RWPE2 (cell line): Measurements from ENCODE around the gene SYT8.
"Not testable (repeated sequence)": the region's sequence is repeated elsewhere in the genome, so short reads cannot be mapped to it uniquely, and the experiment has no call there.

Experiments
- ATAC-seq: fragments of 200-7000 bp; cut with Tn5 transposase; 3 replicates; pipeline ENCODE4 v1.9.1; 2021; ENCODE audit warnings: low read depth
- DNase-seq: peaks from one replicate; pipeline ENCODE4 v3.0.0-alpha.2; 2020; ENCODE audit warnings: low spot score
- H3K27ac ChIP-seq: fragments of 450-650 bp; 2 replicates; pipeline ENCODE4 v1.5.1; 2017; ENCODE audit warnings: mild to moderate bottlenecking; ENCODE audit not compliant: poor library complexity, severe bottlenecking
- H3K27me3 ChIP-seq: fragments of 250-450 bp; sonication (Bioruptor Pico); 2 replicates; pipeline ENCODE4 v1.5.1; 2021; ENCODE audit warnings: mild to moderate bottlenecking, moderate library complexity; ENCODE audit not compliant: insufficient read depth, poor library complexity, severe bottlenecking
- H3K36me3 ChIP-seq: fragments of 250-450 bp; sonication (Bioruptor Pico); 2 replicates; pipeline ENCODE4 v1.5.1; 2020; ENCODE audit warnings: low read depth, mild to moderate bottlenecking, moderate library complexity
- H3K4me1 ChIP-seq: fragments of 250-450 bp; sonication (Bioruptor Pico); 2 replicates; pipeline ENCODE4 v1.5.1; 2021; ENCODE audit warnings: mild to moderate bottlenecking, moderate library complexity; ENCODE audit not compliant: insufficient read depth, poor library complexity, severe bottlenecking
- H3K4me3 ChIP-seq: fragments of 250-450 bp; sonication (Bioruptor Pico); 2 replicates; pipeline ENCODE4 v1.5.1; 2021; ENCODE audit warnings: mild to moderate bottlenecking, moderate library complexity; ENCODE audit not compliant: severe bottlenecking
- H3K9me3 ChIP-seq: fragments of 250-450 bp; sonication (Bioruptor Pico); 2 replicates; pipeline ENCODE4 v1.5.1; 2021; ENCODE audit warnings: mild to moderate bottlenecking, moderate library complexity; ENCODE audit not compliant: severe bottlenecking
- TF ChIP-seq, protein P1 (sequence below): fragments of 450-650 bp; IDR thresholded peaks from one replicate; pipeline ENCODE4 v1.5.1; 2017; ENCODE audit warnings: mild to moderate bottlenecking, moderate library complexity; ENCODE audit not compliant: poor library complexity, severe bottlenecking

SYT8 gene

DNA sequence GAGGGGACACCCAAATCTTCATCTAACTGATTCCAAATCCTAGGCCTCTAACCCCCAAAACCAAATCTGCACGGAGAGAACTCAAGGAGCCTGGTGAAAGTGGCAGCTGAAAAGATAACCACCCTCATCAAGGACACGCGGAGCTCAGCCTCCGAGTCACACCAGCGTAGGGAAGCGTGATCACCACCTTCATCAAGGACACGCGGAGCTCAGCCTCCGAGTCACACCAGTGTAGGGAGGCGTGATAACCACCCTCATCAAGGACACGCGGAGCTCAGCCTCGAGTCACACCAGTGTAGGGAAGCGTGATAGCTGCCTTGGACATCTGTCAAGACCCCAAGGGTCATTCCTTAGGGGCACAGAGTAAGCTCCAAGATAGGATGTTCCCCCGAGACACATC is 29.3 kb upstream of the SYT8 start:
- Histone ChIP-seq H3K9me3 (no peaks in the 10 kb centered on the region), H3K36me3 (no peaks in the 10 kb centered on the region), H3K27ac (no peak overlapping the region), H3K27me3 (no peaks in the 10 kb centered on the region), H3K4me1 (no peaks in the 10 kb centered on the region), H3K4me3 (no peak overlapping the region)
- TF ChIP-seq, protein P1, sequence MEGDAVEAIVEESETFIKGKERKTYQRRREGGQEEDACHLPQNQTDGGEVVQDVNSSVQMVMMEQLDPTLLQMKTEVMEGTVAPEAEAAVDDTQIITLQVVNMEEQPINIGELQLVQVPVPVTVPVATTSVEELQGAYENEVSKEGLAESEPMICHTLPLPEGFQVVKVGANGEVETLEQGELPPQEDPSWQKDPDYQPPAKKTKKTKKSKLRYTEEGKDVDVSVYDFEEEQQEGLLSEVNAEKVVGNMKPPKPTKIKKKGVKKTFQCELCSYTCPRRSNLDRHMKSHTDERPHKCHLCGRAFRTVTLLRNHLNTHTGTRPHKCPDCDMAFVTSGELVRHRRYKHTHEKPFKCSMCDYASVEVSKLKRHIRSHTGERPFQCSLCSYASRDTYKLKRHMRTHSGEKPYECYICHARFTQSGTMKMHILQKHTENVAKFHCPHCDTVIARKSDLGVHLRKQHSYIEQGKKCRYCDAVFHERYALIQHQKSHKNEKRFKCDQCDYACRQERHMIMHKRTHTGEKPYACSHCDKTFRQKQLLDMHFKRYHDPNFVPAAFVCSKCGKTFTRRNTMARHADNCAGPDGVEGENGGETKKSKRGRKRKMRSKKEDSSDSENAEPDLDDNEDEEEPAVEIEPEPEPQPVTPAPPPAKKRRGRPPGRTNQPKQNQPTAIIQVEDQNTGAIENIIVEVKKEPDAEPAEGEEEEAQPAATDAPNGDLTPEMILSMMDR = no peak
- no peak for ATAC-seq
- no peak for DNase-seq

- no peak overlapping the region for H3K27ac ChIP-seq
- TF ChIP-seq, protein P1 = no peak
- H3K4me1 ChIP-seq = no peaks in the 10 kb centered on the region
- H3K27me3 ChIP-seq = no peaks in the 10 kb centered on the region
- ATAC-seq (no peak), DNase-seq (no peak)
- no peak overlapping the region for H3K4me3 ChIP-seq
- no peaks in the 10 kb centered on the region for H3K36me3 ChIP-seq
- H3K9me3 ChIP-seq = no peaks in the 10 kb centered on the region
Observed at GRCh38 chr11:1807264-1807995, 27.4 kb upstream of the SYT8 start.

- Histone ChIP-seq H3K27ac (no peak overlapping the region), H3K4me3 (no peak overlapping the region), H3K4me1 (no peaks in the 10 kb centered on the region), H3K27me3 (no peaks in the 10 kb centered on the region), H3K36me3 (no peaks in the 10 kb centered on the region), H3K9me3 (no peaks in the 10 kb centered on the region)
- no peak for ATAC-seq
- TF ChIP-seq, protein P1 = no peak
- no peak for DNase-seq
Observed at GRCh38 chr11:1810761-1811160, 24.0 kb upstream of the SYT8 start.

- DNase-seq (no peak), ATAC-seq (no peak)
- TF ChIP-seq, protein P1 = no peak
- no peaks in the 10 kb centered on the region for H3K4me1 ChIP-seq
- no peaks in the 10 kb centered on the region for H3K9me3 ChIP-seq
- no peaks in the 10 kb centered on the region for H3K27me3 ChIP-seq
- H3K36me3 ChIP-seq = no peaks in the 10 kb centered on the region
- no peak overlapping the region for H3K27ac ChIP-seq
- H3K4me3 ChIP-seq = no peak overlapping the region
Observed at GRCh38 chr11:1812274-1812673, 22.5 kb upstream of the SYT8 start.

GRCh38 chr11:1812801-1813200 is 22.0 kb upstream of the SYT8 start:
- H3K36me3 ChIP-seq = no peaks in the 10 kb centered on the region
- no peaks in the 10 kb centered on the region for H3K9me3 ChIP-seq
- no peak for ATAC-seq
- H3K4me1 ChIP-seq = no peaks in the 10 kb centered on the region
- H3K4me3 ChIP-seq = no peak overlapping the region
- H3K27me3 ChIP-seq = no peaks in the 10 kb centered on the region
- H3K27ac ChIP-seq = no peak overlapping the region
- DNase-seq = no peak
- TF ChIP-seq, protein P1 = no peak

DNA sequence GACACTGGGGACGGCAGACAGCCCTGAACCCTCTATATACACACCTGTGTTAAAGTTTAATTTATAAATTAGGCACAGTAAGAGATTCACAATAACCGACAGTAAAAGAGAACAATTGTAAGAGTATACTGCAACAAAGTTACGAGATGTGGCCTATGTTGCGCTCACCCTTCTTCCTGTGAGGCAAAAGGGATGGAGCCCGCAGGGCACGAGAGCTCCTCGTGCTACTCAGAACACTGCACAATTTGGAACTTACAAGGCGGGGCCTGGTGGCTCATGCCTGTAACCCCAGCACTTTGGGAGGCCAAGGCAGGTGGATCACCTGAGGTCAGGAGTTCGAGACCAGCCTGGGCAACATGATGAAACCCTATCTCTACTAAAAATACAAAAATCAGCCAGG is 21.4 kb upstream of the SYT8 start:
- ATAC-seq = not testable (repeated sequence)

More for the DNA sequence above, 21.4 kb upstream of the SYT8 start:
- not testable (repeated sequence) for H3K9me3 ChIP-seq, H3K27me3 ChIP-seq, H3K4me3 ChIP-seq, DNase-seq, H3K27ac ChIP-seq, H3K36me3 ChIP-seq, H3K4me1 ChIP-seq
